IMR-90 (cell line): Measurements from ENCODE around the gene RPS27. TPM values are rescaled to one million over a fixed set of nuclear protein-coding genes. Genes with fewer than 3 reads are reported as not detected.
A peak's percentile ranks its signal among the peaks of the same experiment; 100 is the strongest.
"Not testable (repeated sequence)": the region's sequence is repeated elsewhere in the genome, so short reads cannot be mapped to it uniquely, and the experiment has no call there.

Experiments used
- ATAC-seq: fragments of 200-7000 bp; cut with Tn5 transposase; 2 replicates; pipeline ENCODE4 v1.9.1; 2020; ENCODE audit warnings: low read depth, mild to moderate bottlenecking, moderate library complexity
- BruUV-seq: library from RNA; stranded (reverse); fragments of 400-500 nt; replicated peaks from 2 replicates; lab custom pipeline; 2021; lab: Mats Ljungman, UMichigan
- CTCF ChIA-PET: fragments of 300-600 bp; formaldehyde crosslinking; extraction: SDS; loops from one replicate; lab custom pipeline; 2021; ENCODE audit warnings: antibody characterized with exemption; lab: Yijun Ruan, JAX
- POLR2A ChIA-PET: fragments of 300-600 bp; sonication (Branson Sonifier 250); formaldehyde crosslinking; loops from one replicate; lab custom pipeline; 2022; ENCODE audit warnings: antibody characterized with exemption; ENCODE audit not compliant: unreplicated experiment; lab: Charles Lee
- DNase-seq: peaks from one replicate; pipeline ENCODE4 v3.0.0; 2013
- H2AFZ ChIP-seq: replicated peaks from 2 replicates; pipeline ENCODE3; 2013; ENCODE audit warnings: low read length, mild to moderate bottlenecking; ENCODE audit not compliant: poor library complexity
- H2AK5ac ChIP-seq: 2 replicates; pipeline ENCODE4 v1.6.1; 2013; ENCODE audit warnings: low read depth, low read length, inconsistent platforms
- H2AK9ac ChIP-seq: replicated peaks from 2 replicates; pipeline ENCODE3; 2013; ENCODE audit warnings: mild to moderate bottlenecking, low read depth, low read length, moderate library complexity; ENCODE audit not compliant: poor library complexity
- H2BK120ac ChIP-seq: 2 replicates; pipeline ENCODE4 v1.6.1; 2013; ENCODE audit warnings: low read depth, low read length, inconsistent platforms
- H2BK15ac ChIP-seq: 3 replicates; pipeline ENCODE4 v1.6.1; 2013; ENCODE audit warnings: low read depth, low read length, inconsistent platforms
- H2BK20ac ChIP-seq: 2 replicates; pipeline ENCODE4 v1.6.1; 2013; ENCODE audit warnings: low read depth, mild to moderate bottlenecking, inconsistent platforms, low read length, moderate library complexity
- H2BK5ac ChIP-seq: 2 replicates; pipeline ENCODE4 v1.6.1; 2013; ENCODE audit warnings: mild to moderate bottlenecking, low read depth, low read length, inconsistent platforms; ENCODE audit not compliant: poor library complexity, severe bottlenecking
- H3K14ac ChIP-seq: replicated peaks from 2 replicates; pipeline ENCODE4 v1.6.1; 2013; ENCODE audit warnings: low read depth, low read length, inconsistent platforms
- H3K18ac ChIP-seq: 2 replicates; pipeline ENCODE4 v1.6.1; 2013; ENCODE audit warnings: low read depth, low read length, control low read depth
- H3K23ac ChIP-seq: 2 replicates; pipeline ENCODE4 v1.6.1; 2013; ENCODE audit warnings: low read depth, low read length, inconsistent platforms
- H3K27ac ChIP-seq: 2 replicates; pipeline ENCODE4 v1.5.1; 2013; ENCODE audit warnings: mild to moderate bottlenecking, control low read depth, low read length; ENCODE audit not compliant: insufficient read depth
- H3K27me3 ChIP-seq: 2 replicates; pipeline ENCODE4 v1.6.1; 2013; ENCODE audit warnings: low read length; ENCODE audit not compliant: control insufficient read depth, insufficient read depth
- H3K36me3 ChIP-seq: 2 replicates; pipeline ENCODE4 v1.6.1; 2013; ENCODE audit warnings: low read length, mixed read lengths; ENCODE audit not compliant: control insufficient read depth, insufficient read depth
- H3K4ac ChIP-seq: 2 replicates; pipeline ENCODE4 v1.6.1; 2013; ENCODE audit warnings: low read depth, low read length, inconsistent platforms
- H3K4me1 ChIP-seq: 2 replicates; pipeline ENCODE4 v1.6.1; 2013; ENCODE audit warnings: low read length, mixed read lengths; ENCODE audit not compliant: control insufficient read depth, insufficient read depth
- H3K4me2 ChIP-seq: 2 replicates; pipeline ENCODE4 v1.6.1; 2013; ENCODE audit warnings: low read depth, mild to moderate bottlenecking, control low read depth, low read length, moderate library complexity
- H3K4me3 ChIP-seq: 2 replicates; pipeline ENCODE4 v1.5.1; 2013; ENCODE audit warnings: low read depth, mild to moderate bottlenecking, control low read depth, low read length, moderate library complexity; ENCODE audit not compliant: insufficient read depth
- H3K56ac ChIP-seq: 2 replicates; pipeline ENCODE4 v1.6.1; 2013; ENCODE audit warnings: low read length, inconsistent platforms; ENCODE audit not compliant: insufficient read depth; ENCODE audit errors: extremely low read depth
- H3K79me1 ChIP-seq, 2 experiments: 2 replicates each; pipeline ENCODE4 v1.6.1; 2013; ENCODE audit warnings: low read length in 2 of 2, inconsistent platforms in 1 of 2, low read depth in 1 of 2
- H3K9ac ChIP-seq: 2 replicates; pipeline ENCODE4 v1.6.1; 2013; ENCODE audit warnings: low read depth, low read length, control low read depth
- H3K9me1 ChIP-seq: 2 replicates; pipeline ENCODE4 v1.6.1; 2013; ENCODE audit warnings: low read length, inconsistent platforms; ENCODE audit not compliant: insufficient read depth
- H3K9me3 ChIP-seq: 2 replicates; pipeline ENCODE4 v1.6.1; 2013; ENCODE audit warnings: low read length; ENCODE audit not compliant: control insufficient read depth, insufficient read depth
- H4K20me1 ChIP-seq: 2 replicates; pipeline ENCODE4 v1.6.1; 2013; ENCODE audit warnings: low read length, inconsistent platforms; ENCODE audit not compliant: insufficient read depth
- H4K5ac ChIP-seq: 2 replicates; pipeline ENCODE4 v1.6.1; 2013; ENCODE audit warnings: mild to moderate bottlenecking, low read depth, low read length, control low read depth
- H4K8ac ChIP-seq, 2 experiments: 2 replicates each; pipeline ENCODE4 v1.6.1; 2013; ENCODE audit warnings: low read depth in 2 of 2, low read length in 2 of 2, control low read depth in 1 of 2, inconsistent platforms in 1 of 2
- H4K91ac ChIP-seq: 2 replicates; pipeline ENCODE4 v1.6.1; 2013; ENCODE audit warnings: low read depth, low read length, inconsistent platforms; ENCODE audit not compliant: insufficient read depth
- WGBS, 2 experiments: methylation state at CpG; one replicate each; pipeline versions ENCODE4 v1.1.5 to v1.1.7; 2013; ENCODE audit warnings: missing lambda C conversion rate in 2 of 2; ENCODE audit not compliant: insufficient read length in 1 of 2; ENCODE audit errors: extremely low coverage in 2 of 2; 5-methylcytosine and 5-hydroxymethylcytosine counted together
- dilution Hi-C: fragments of 300-500 bp; cut with HindIII; formaldehyde crosslinking; loops from one replicate; pipeline ENCODE4 v1.14.3; 2018; ENCODE audit warnings: low sequenced_read_pairs; ENCODE audit not compliant: unreplicated experiment
- in situ Hi-C: fragments of 300-500 bp; cut with MboI; formaldehyde crosslinking; loops from 3 replicates; pipeline ENCODE4 v1.14.3; 2019; ENCODE audit warnings: low sequenced_read_pairs, inconsistent platforms, mixed read lengths
- intact Hi-C: fragments of 100-400 bp; cut with micrococcal nuclease; formaldehyde crosslinking; loops from 2 replicates; pipeline ENCODE4 v1.10.0; 2022
- polyA plus RNA-seq, 3 experiments: library from polyadenylated mRNA; depleted of rRNA; stranded (reverse); fragments of >200 nt; gene quantifications; 2 replicates each; pipeline ENCODE4 v1.2.3, GENCODE V29; 2012; ENCODE audit warnings: low replicate concordance in 1 of 3
- total RNA-seq: library from RNA; depleted of rRNA; stranded (reverse); fragments of >200 nt; gene quantifications from 2 replicates; pipeline ENCODE4 v1.2.3, GENCODE V29; 2012

RPS27 gene
- total and polyA plus RNA-seq, 2 of the 4 experiments (the other 2 are of a cell fraction) = 320 to 6,236 TPM

GRCh38 chr1:153979091-153979490 is 11.5 kb upstream of the RPS27 start:
- POLR2A ChIA-PET, intact Hi-C loops, H3K27ac ChIP-seq, H3K27me3 ChIP-seq, H3K23ac ChIP-seq, DNase-seq, H3K4me2 ChIP-seq, H4K91ac ChIP-seq, H3K14ac ChIP-seq, H3K56ac ChIP-seq, H4K20me1 ChIP-seq, H2BK20ac ChIP-seq, H3K9me3 ChIP-seq, H2BK15ac ChIP-seq, H4K5ac ChIP-seq, H2BK5ac ChIP-seq, H3K9ac ChIP-seq, H3K4ac ChIP-seq, ATAC-seq, H3K18ac ChIP-seq, H4K8ac ChIP-seq, BruUV-seq, H2AK5ac ChIP-seq, H3K4me1 ChIP-seq, dilution Hi-C loops, H2BK120ac ChIP-seq, H2AK9ac ChIP-seq, H2AFZ ChIP-seq, CTCF ChIA-PET, H3K4me3 ChIP-seq: not testable (repeated sequence)
- WGBS, 2 experiments = 100% methylated on average over 1 of the region's 12 CpGs; no CpG with 5 or more reads in 1 of the 2 experiments
- Histone ChIP-seq H3K36me3 (peaks cover 34% of the 10 kb centered on the region), H3K79me1 (peaks cover 25 to 53% of the 10 kb centered on the region in 2 experiments), H3K9me1 (peaks cover 15% of the 10 kb centered on the region; the same call in 1 of the 2 replicates)
- in situ Hi-C loops = loop anchor here (10.0 kb wide), 1 partner anchor 304 kb away; the partner anchor contains the start of genes ILF2 and NPR1

GRCh38 chr1:153981735-153982134 is 8.8 kb upstream of the RPS27 start:
- H3K4me1 ChIP-seq, H2BK5ac ChIP-seq, H3K4me2 ChIP-seq, POLR2A ChIA-PET, H4K8ac ChIP-seq, H3K4me3 ChIP-seq, H3K27me3 ChIP-seq, H2AK5ac ChIP-seq, H4K5ac ChIP-seq, H2BK15ac ChIP-seq, H3K4ac ChIP-seq, H4K91ac ChIP-seq, H2BK120ac ChIP-seq, DNase-seq, in situ Hi-C loops, H4K20me1 ChIP-seq, H3K27ac ChIP-seq, H2AFZ ChIP-seq, H3K14ac ChIP-seq, H3K23ac ChIP-seq, H3K9ac ChIP-seq, dilution Hi-C loops, H3K18ac ChIP-seq, H3K9me3 ChIP-seq, CTCF ChIA-PET, H2BK20ac ChIP-seq, H3K56ac ChIP-seq, ATAC-seq, H2AK9ac ChIP-seq: not testable (repeated sequence)
- intact Hi-C loops = loop anchor here (10.0 kb wide), 1 partner anchor 477 kb away; no protein-coding TSS in a partner anchor
- TSS peak; percentile 91 for BruUV-seq
- peaks cover 28 to 57% of the 10 kb centered on the region in 2 experiments for H3K79me1 ChIP-seq
- peaks cover 14% of the 10 kb centered on the region for H3K9me1 ChIP-seq
- peaks cover 21% of the 10 kb centered on the region for H3K36me3 ChIP-seq
- no CpG with 5 or more reads among the region's 2 CpGs for WGBS, 2 experiments
